ENCODE measurements around the gene KLF11. TPM values are rescaled to one million over a fixed set of nuclear protein-coding genes. Genes with fewer than 3 reads are reported as not detected.

Gene KLF11
- total and polyA plus RNA-seq, 4 experiments from 2014 or later: 7.0 to 9.8 (median 7.9) TPM

GRCh38 chr2:10085043-10085667, 41.8 kb downstream of the KLF11 start:
- Mint-ChIP-seq H3K9me3 (no peaks in the 10 kb centered on the region), H3K4me3 (no peak overlapping the region), H3K36me3 (peaks cover 0 to 4% of the 10 kb centered on the region in 2 donors), H3K4me1 (peaks cover 6 to 13% (median 8%) of the 10 kb centered on the region in 4 donors), H3K27me3 (peaks cover 37 to 60% of the 10 kb centered on the region in 2 donors), H3K27ac (no peak overlapping the region)
- intact Hi-C loops (cut with micrococcal nuclease): no loop called here
- H3K4me1 ChIP-seq (ENCODE audit: insufficient read depth, low read length): peaks cover 16% of the 10 kb centered on the region
- no peaks in the 10 kb centered on the region for H3K9me3 ChIP-seq (ENCODE audit: control insufficient read depth in 1 of 2, low read length in 2 of 2)
- ChIA-PET POLR2A (ENCODE audit: partially characterized antibody) (no interaction called here), CTCF (ENCODE audit: partially characterized antibody) (interaction anchor here (1.3 to 3.6 kb wide), 4 partner anchors 10 to 350 kb away, joined by 5 to 27 read pairs (median 12); no protein-coding TSS in a partner anchor)
- H3K36me3 ChIP-seq (ENCODE audit: insufficient read depth, low read length): no peaks in the 10 kb centered on the region
- no peak for DNase-seq
- no peak overlapping the region for H3K27ac ChIP-seq (ENCODE audit: low read depth, low read length)
- H3K27me3 ChIP-seq (ENCODE audit: insufficient read depth, low read length): peaks cover 40% of the 10 kb centered on the region
- no peak overlapping the region for H3K4me3 ChIP-seq (ENCODE audit: low read length in 2 of 2)

GRCh38 chr2:10085668-10086059, 42.3 kb downstream of the KLF11 start:
- no peak for DNase-seq
- Histone ChIP-seq H3K4me1 (ENCODE audit: insufficient read depth, low read length) (peaks cover 14% of the 10 kb centered on the region), H3K36me3 (ENCODE audit: insufficient read depth, low read length) (no peaks in the 10 kb centered on the region), H3K9me3 (ENCODE audit: control insufficient read depth in 1 of 2, low read length in 2 of 2) (no peaks in the 10 kb centered on the region), H3K27ac (ENCODE audit: low read depth, low read length) (no peak overlapping the region), H3K27me3 (ENCODE audit: insufficient read depth, low read length) (peaks cover 41% of the 10 kb centered on the region), H3K4me3 (ENCODE audit: low read length in 2 of 2) (no peak overlapping the region)
- Mint-ChIP-seq H3K27me3 (peaks cover 40 to 64% of the 10 kb centered on the region in 2 donors), H3K4me3 (no peak overlapping the region), H3K4me1 (peaks cover 6 to 13% (median 7%) of the 10 kb centered on the region in 4 donors), H3K27ac (no peak overlapping the region), H3K9me3 (no peaks in the 10 kb centered on the region), H3K36me3 (peaks cover 0 to 4% of the 10 kb centered on the region in 2 donors)
- ChIA-PET CTCF (ENCODE audit: partially characterized antibody) (interaction anchor here (1.3 to 3.6 kb wide), 4 partner anchors 10 to 350 kb away, joined by 5 to 27 read pairs (median 12); no protein-coding TSS in a partner anchor), POLR2A (ENCODE audit: partially characterized antibody) (no interaction called here)
- intact Hi-C loops (cut with micrococcal nuclease): no loop called here

GRCh38 chr2:10086950-10087349, 43.6 kb downstream of the KLF11 start:
- H3K4me1 Mint-ChIP-seq: peaks cover 0 to 10% (median 5%) of the 10 kb centered on the region in 4 donors

GRCh38 chr2:10087360-10087759, 44.0 kb downstream of the KLF11 start:
- H3K36me3 ChIP-seq (ENCODE audit: insufficient read depth, low read length): no peaks in the 10 kb centered on the region
- H3K9me3 ChIP-seq (ENCODE audit: control insufficient read depth in 1 of 2, low read length in 2 of 2): no peaks in the 10 kb centered on the region
- Mint-ChIP-seq H3K9me3 (peaks cover 0 to 6% (median 5%) of the 10 kb centered on the region in 8 donors), H3K36me3 (peaks cover 0 to 4% of the 10 kb centered on the region in 2 donors), H3K4me3 (no peak overlapping the region), H3K4me1 (peaks cover 0 to 14% (median 7%) of the 10 kb centered on the region in 4 donors), H3K27ac (no peak overlapping the region), H3K27me3 (peaks cover 39 to 67% of the 10 kb centered on the region in 2 donors)
- POLR2A ChIA-PET (ENCODE audit: partially characterized antibody): no interaction called here
- no peaks in the 10 kb centered on the region for H3K4me1 ChIP-seq (ENCODE audit: insufficient read depth, low read length)
- H3K4me3 ChIP-seq (ENCODE audit: low read length in 2 of 2): no peak overlapping the region
- no peak for DNase-seq
- H3K27ac ChIP-seq (ENCODE audit: low read depth, low read length): no peak overlapping the region
- CTCF ChIA-PET (ENCODE audit: partially characterized antibody): interaction anchor here (1.1 to 6.6 kb wide), 3 partner anchors 10 to 103 kb away, joined by 3 to 41 read pairs (median 11); no protein-coding TSS in a partner anchor
- peaks cover 32% of the 10 kb centered on the region for H3K27me3 ChIP-seq (ENCODE audit: insufficient read depth, low read length)
- intact Hi-C loops (cut with micrococcal nuclease): no loop called here

More at GRCh38 chr2:10086950-10087349, 43.6 kb downstream of the KLF11 start:
- H3K27ac Mint-ChIP-seq: no peak overlapping the region
- peaks cover 34% of the 10 kb centered on the region for H3K27me3 ChIP-seq (ENCODE audit: insufficient read depth, low read length)
- no peak overlapping the region for H3K4me3 Mint-ChIP-seq
- DNase-seq: no peak
- peaks cover 36 to 63% of the 10 kb centered on the region in 2 donors for H3K27me3 Mint-ChIP-seq
- no peak overlapping the region for H3K27ac ChIP-seq (ENCODE audit: low read depth, low read length)
- ChIA-PET CTCF (ENCODE audit: partially characterized antibody) (interaction anchor here (2.4 to 6.6 kb wide), 2 partner anchors 10 to 15 kb away, joined by 11 to 41 read pairs; no protein-coding TSS in a partner anchor), POLR2A (ENCODE audit: partially characterized antibody) (no interaction called here)
- no peaks in the 10 kb centered on the region for H3K9me3 ChIP-seq (ENCODE audit: control insufficient read depth in 1 of 2, low read length in 2 of 2)
- H3K4me1 ChIP-seq (ENCODE audit: insufficient read depth, low read length): peaks cover under 1% of the 10 kb centered on the region
- H3K36me3 ChIP-seq (ENCODE audit: insufficient read depth, low read length): no peaks in the 10 kb centered on the region
- intact Hi-C loops (cut with micrococcal nuclease): no loop called here
- peaks cover 0 to 3% (median under 1%) of the 10 kb centered on the region in 8 donors for H3K9me3 Mint-ChIP-seq
- peaks cover 0 to 4% of the 10 kb centered on the region in 2 donors for H3K36me3 Mint-ChIP-seq
- no peak overlapping the region for H3K4me3 ChIP-seq (ENCODE audit: low read length in 2 of 2)

- Histone ChIP-seq H3K27me3 (ENCODE audit: insufficient read depth, low read length) (peaks cover 16% of the 10 kb centered on the region), H3K27ac (ENCODE audit: low read depth, low read length) (no peak overlapping the region), H3K4me3 (ENCODE audit: low read length in 2 of 2) (no peak overlapping the region), H3K9me3 (ENCODE audit: control insufficient read depth in 1 of 2, low read length in 2 of 2) (no peaks in the 10 kb centered on the region), H3K36me3 (ENCODE audit: insufficient read depth, low read length) (no peaks in the 10 kb centered on the region), H3K4me1 (ENCODE audit: insufficient read depth, low read length) (no peaks in the 10 kb centered on the region)
- intact Hi-C loops (cut with micrococcal nuclease): no loop called here
- peaks cover 1 to 14% (median 7%) of the 10 kb centered on the region in 4 donors for H3K4me1 Mint-ChIP-seq
- no peaks in the 10 kb centered on the region for H3K36me3 Mint-ChIP-seq
- no peak overlapping the region for H3K27ac Mint-ChIP-seq
- peaks cover 29 to 67% of the 10 kb centered on the region in 2 donors for H3K27me3 Mint-ChIP-seq
- ChIA-PET POLR2A (ENCODE audit: partially characterized antibody) (no interaction called here), CTCF (ENCODE audit: partially characterized antibody) (interaction anchor here (2.4 to 6.6 kb wide), 2 partner anchors 8 to 18 kb away, joined by 11 to 41 read pairs; no protein-coding TSS in a partner anchor)
- peaks cover 0 to 10% (median 6%) of the 10 kb centered on the region in 8 donors for H3K9me3 Mint-ChIP-seq
- no peak overlapping the region for H3K4me3 Mint-ChIP-seq
- DNase-seq: no peak
These were observed 46.3 kb downstream of the KLF11 start for GRCh38 chr2:10089565-10090190.

- Histone ChIP-seq H3K27ac (ENCODE audit: low read depth, low read length) (no peak overlapping the region), H3K9me3 (ENCODE audit: control insufficient read depth in 1 of 2, low read length in 2 of 2) (no peaks in the 10 kb centered on the region), H3K4me3 (ENCODE audit: low read length in 2 of 2) (no peak overlapping the region), H3K4me1 (ENCODE audit: insufficient read depth, low read length) (no peaks in the 10 kb centered on the region), H3K27me3 (ENCODE audit: insufficient read depth, low read length) (peaks cover 19% of the 10 kb centered on the region), H3K36me3 (ENCODE audit: insufficient read depth, low read length) (no peaks in the 10 kb centered on the region)
- peak in 2 of 5 donors; percentile 11 to 47 for DNase-seq
- Mint-ChIP-seq H3K4me1 (peaks cover 1 to 14% (median 7%) of the 10 kb centered on the region in 4 donors), H3K9me3 (peaks cover 0 to 10% (median 6%) of the 10 kb centered on the region in 8 donors), H3K27ac (no peak overlapping the region), H3K4me3 (peak overlapping the region in 7 of 8 donors; percentile 70 to 86 (median 78)), H3K27me3 (peaks cover 23 to 63% of the 10 kb centered on the region in 2 donors), H3K36me3 (no peaks in the 10 kb centered on the region)
- ChIA-PET CTCF (ENCODE audit: partially characterized antibody) (interaction anchor here (0.9 to 6.6 kb wide), 3 partner anchors 19 to 107 kb away, joined by 3 to 41 read pairs (median 4); no protein-coding TSS in a partner anchor), POLR2A (ENCODE audit: partially characterized antibody) (interaction anchor here (0.9 kb wide), 1 partner anchor 10 kb away, joined by 3 read pairs; no protein-coding TSS in a partner anchor)
- intact Hi-C loops (cut with micrococcal nuclease): no loop called here
These were observed 48.0 kb downstream of the KLF11 start for GRCh38 chr2:10091182-10091888.
